Caco-2 (cell line): ENCODE results near the gene CMTM2. TPM values are rescaled to one million over a fixed set of nuclear protein-coding genes. Genes with fewer than 3 reads are reported as not detected.
A peak's percentile ranks its signal among the peaks of the same experiment; 100 is the strongest.

ENCODE experiments used
- BruUV-seq: library from RNA; stranded (reverse); fragments of 400-500 nt; replicated peaks from 2 replicates; lab custom pipeline; 2021; lab: Mats Ljungman, UMichigan
- CTCF ChIA-PET: fragments of 300-600 bp; sonication (Branson Sonifier 250); formaldehyde crosslinking; loops from one replicate; lab custom pipeline; 2022; ENCODE audit warnings: antibody characterized with exemption; lab: Charles Lee
- POLR2A ChIA-PET: fragments of 300-600 bp; sonication (Branson Sonifier 250); formaldehyde crosslinking; loops from one replicate; lab custom pipeline; 2022; ENCODE audit warnings: antibody characterized with exemption; lab: Charles Lee
- DNase-seq, 2 experiments: peaks; one replicate each; pipeline versions ENCODE4 v3.0.0 to v3.0.0-alpha.2; 2020 to 2022
- H3K27me3 ChIP-seq: replicated peaks from 2 replicates; pipeline ENCODE4 v1.6.0; 2011; ENCODE audit warnings: low read length; ENCODE audit not compliant: control insufficient read depth, insufficient read depth
- H3K36me3 ChIP-seq: 2 replicates; pipeline ENCODE4 v1.5.1; 2011; ENCODE audit warnings: low read length; ENCODE audit not compliant: control insufficient read depth, insufficient read depth
- H3K4me1 ChIP-seq: fragments of 250-450 bp; sonication (Bioruptor Pico); 2 replicates; pipeline ENCODE4 v1.5.1; 2020; ENCODE audit warnings: mild to moderate bottlenecking
- H3K4me3 ChIP-seq: 2 replicates; pipeline ENCODE4 v1.5.1; 2011; ENCODE audit warnings: low read depth, mild to moderate bottlenecking, control low read depth, low read length
- H3K9me3 ChIP-seq: fragments of 250-450 bp; sonication (Bioruptor Pico); 2 replicates; pipeline ENCODE4 v1.5.1; 2020; ENCODE audit warnings: mild to moderate bottlenecking, moderate library complexity
- H3K27ac Mint-ChIP-seq: one replicate; pipeline ENCODE4 v1.8.0; 2022; ENCODE audit warnings: mixed read lengths; ENCODE audit not compliant: unreplicated experiment
- H3K27me3 Mint-ChIP-seq: one replicate; pipeline ENCODE4 v1.8.0; 2022; ENCODE audit warnings: mixed read lengths; ENCODE audit not compliant: insufficient read depth, unreplicated experiment
- H3K36me3 Mint-ChIP-seq: one replicate; pipeline ENCODE4 v1.8.0; 2022; ENCODE audit warnings: mild to moderate bottlenecking, mixed read lengths; ENCODE audit not compliant: insufficient read depth, unreplicated experiment
- H3K4me1 Mint-ChIP-seq: one replicate; pipeline ENCODE4 v1.8.0; 2022; ENCODE audit warnings: low read depth, mixed read lengths; ENCODE audit not compliant: unreplicated experiment
- H3K4me3 Mint-ChIP-seq: one replicate; pipeline ENCODE4 v1.8.0; 2022; ENCODE audit warnings: mild to moderate bottlenecking, moderate library complexity, mixed read lengths; ENCODE audit not compliant: unreplicated experiment
- H3K9me3 Mint-ChIP-seq: one replicate; pipeline ENCODE4 v1.8.0; 2022; ENCODE audit warnings: mixed read lengths; ENCODE audit not compliant: unreplicated experiment
- intact Hi-C: fragments of 100-400 bp; cut with micrococcal nuclease; formaldehyde crosslinking; loops from one replicate; pipeline ENCODE4 v1.10.0; 2022; ENCODE audit not compliant: unreplicated experiment
- total RNA-seq: library from RNA; stranded (reverse); gene quantifications from 2 replicates; pipeline ENCODE4 v1.2.3, GENCODE V29; 2022
- TF ChIP-seq, protein P1 (sequence below), 2 experiments: fragments of 200-600 bp in 1 of 2; IDR thresholded peaks; 1 replicate in 1 of 2; 2 replicates in 1 of 2; pipeline versions ENCODE4 v1.5.1 to v1.8.0; 2011 to 2022; ENCODE audit warnings: antibody characterized with exemption in 1 of 2, control low read depth in 1 of 2, inconsistent platforms in 1 of 2, low read depth in 1 of 2, low read length in 1 of 2, mild to moderate bottlenecking in 1 of 2, moderate library complexity in 1 of 2; ENCODE audit not compliant: insufficient read depth in 1 of 2, severe bottlenecking in 1 of 2, unreplicated experiment in 1 of 2

CMTM2 gene
- total RNA-seq, 1 experiment from 2014 or later = not detected

GRCh38 chr16:66605979-66606751 lies 26.9 kb downstream of the CMTM2 start:
- intact Hi-C loops = loop anchor here (5.0 kb wide), 3 partner anchors 111 to 199 kb away; partner anchors contain the start of gene DYNC1LI2
- Mint-ChIP-seq H3K27me3 (no peaks in the 10 kb centered on the region), H3K9me3 (no peaks in the 10 kb centered on the region), H3K36me3 (peaks cover 58% of the 10 kb centered on the region), H3K4me1 (peaks cover 32% of the 10 kb centered on the region), H3K27ac (no peak overlapping the region), H3K4me3 (peak overlapping the region; percentile 82)
- no peak overlapping the region for H3K4me3 ChIP-seq
- H3K27me3 ChIP-seq = no peaks in the 10 kb centered on the region
- DNase-seq = no peak
- POLR2A ChIA-PET = no interaction called here
- H3K9me3 ChIP-seq = peaks cover 1% of the 10 kb centered on the region; the same call in 1 of the 2 replicates
- H3K36me3 ChIP-seq = peaks cover 2% of the 10 kb centered on the region; the same call in 1 of the 2 replicates
- CTCF ChIA-PET = interaction anchor here (1.2 kb wide), 1 partner anchor 89 kb away, joined by 3 read pairs; no protein-coding TSS in a partner anchor
- TF ChIP-seq, protein P1, sequence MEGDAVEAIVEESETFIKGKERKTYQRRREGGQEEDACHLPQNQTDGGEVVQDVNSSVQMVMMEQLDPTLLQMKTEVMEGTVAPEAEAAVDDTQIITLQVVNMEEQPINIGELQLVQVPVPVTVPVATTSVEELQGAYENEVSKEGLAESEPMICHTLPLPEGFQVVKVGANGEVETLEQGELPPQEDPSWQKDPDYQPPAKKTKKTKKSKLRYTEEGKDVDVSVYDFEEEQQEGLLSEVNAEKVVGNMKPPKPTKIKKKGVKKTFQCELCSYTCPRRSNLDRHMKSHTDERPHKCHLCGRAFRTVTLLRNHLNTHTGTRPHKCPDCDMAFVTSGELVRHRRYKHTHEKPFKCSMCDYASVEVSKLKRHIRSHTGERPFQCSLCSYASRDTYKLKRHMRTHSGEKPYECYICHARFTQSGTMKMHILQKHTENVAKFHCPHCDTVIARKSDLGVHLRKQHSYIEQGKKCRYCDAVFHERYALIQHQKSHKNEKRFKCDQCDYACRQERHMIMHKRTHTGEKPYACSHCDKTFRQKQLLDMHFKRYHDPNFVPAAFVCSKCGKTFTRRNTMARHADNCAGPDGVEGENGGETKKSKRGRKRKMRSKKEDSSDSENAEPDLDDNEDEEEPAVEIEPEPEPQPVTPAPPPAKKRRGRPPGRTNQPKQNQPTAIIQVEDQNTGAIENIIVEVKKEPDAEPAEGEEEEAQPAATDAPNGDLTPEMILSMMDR (IDR thresholded peaks at IDR 0.05; ENCODE audit: insufficient read depth in 1 of 2, low read depth in 1 of 2, low read length in 1 of 2, severe bottlenecking in 1 of 2, unreplicated experiment in 1 of 2) = no peak
- H3K4me1 ChIP-seq = peaks cover 31% of the 10 kb centered on the region
- BruUV-seq = TSS peak; percentile 37

DNA sequence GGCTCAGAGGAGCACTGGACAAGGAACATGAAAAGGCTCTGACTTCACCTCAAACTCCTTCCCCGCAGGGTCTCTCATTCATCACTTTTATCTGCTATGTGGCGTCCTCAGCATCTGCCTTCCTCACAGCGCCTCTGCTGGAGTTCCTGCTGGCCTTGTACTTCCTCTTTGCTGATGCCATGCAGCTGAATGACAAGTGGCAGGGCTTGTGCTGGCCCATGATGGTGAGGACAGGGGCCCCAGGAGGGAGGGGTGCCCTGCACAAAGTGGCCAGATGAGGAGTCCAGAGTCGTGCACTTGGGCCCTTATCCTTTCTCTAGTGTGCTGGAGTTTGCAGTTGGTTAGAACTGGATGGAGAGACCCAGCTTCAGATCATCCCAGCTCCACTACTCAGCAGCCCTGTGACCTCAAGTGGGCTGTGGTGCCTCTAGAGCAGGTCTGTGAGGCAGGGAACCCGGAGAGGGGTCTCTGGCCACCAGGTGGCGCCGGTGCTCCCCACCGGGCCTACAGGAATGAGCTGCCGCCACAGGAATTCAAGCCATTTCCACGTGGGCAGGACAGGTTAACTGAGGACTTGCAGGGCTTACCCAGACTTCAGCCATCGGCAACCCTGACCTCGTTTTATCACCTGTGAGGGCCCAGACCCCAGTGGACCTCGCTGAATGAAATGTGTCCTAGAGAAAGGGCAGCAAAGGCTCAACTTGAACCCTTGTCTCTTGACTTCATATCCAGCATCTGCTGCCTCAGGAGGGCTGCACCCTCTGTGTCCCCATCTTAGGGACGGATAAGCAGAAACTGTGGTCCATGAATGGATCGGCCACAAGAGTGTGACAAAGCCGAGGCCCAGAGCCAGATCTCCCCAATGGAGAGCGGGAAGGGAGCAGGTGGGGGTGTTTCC lies 29.2 kb downstream of the CMTM2 start:
- H3K36me3 Mint-ChIP-seq = peaks cover 80% of the 10 kb centered on the region
- CTCF ChIA-PET = interaction anchor here (0.6 to 2.3 kb wide), 37 partner anchors 9 to 272 kb away, joined by 3 to 24 read pairs (median 4); partner anchors contain the start of genes CKLF, CMTM2, DYNC1LI2 and PDP2
- peaks cover 29% of the 10 kb centered on the region for H3K4me1 ChIP-seq
- no peaks in the 10 kb centered on the region for H3K9me3 Mint-ChIP-seq
- TF ChIP-seq, protein P1 (IDR thresholded peaks at IDR 0.05; ENCODE audit: insufficient read depth in 1 of 2, low read depth in 1 of 2, low read length in 1 of 2, severe bottlenecking in 1 of 2, unreplicated experiment in 1 of 2) = peak; percentile 96 to 99
- no peak overlapping the region for H3K4me3 ChIP-seq
- H3K9me3 ChIP-seq = no peaks in the 10 kb centered on the region
- H3K27me3 ChIP-seq = no peaks in the 10 kb centered on the region
- peaks cover 2% of the 10 kb centered on the region for H3K36me3 ChIP-seq
- peak; percentile 95 to 96 for DNase-seq
- no peaks in the 10 kb centered on the region for H3K27me3 Mint-ChIP-seq
- POLR2A ChIA-PET = interaction anchor here (1.6 kb wide), 1 partner anchor 87 kb away, joined by 3 read pairs; no protein-coding TSS in a partner anchor
- H3K4me3 Mint-ChIP-seq = no peak overlapping the region
- H3K27ac Mint-ChIP-seq = peak overlapping the region; percentile 54
- H3K4me1 Mint-ChIP-seq = peaks cover 26% of the 10 kb centered on the region
- intact Hi-C loops = loop anchor here (1.0 to 5.0 kb wide), 5 partner anchors 42 to 260 kb away; partner anchors contain the start of gene DYNC1LI2
- BruUV-seq = no TSS peak
